HepG2 (cell line): ENCODE data around the gene PDZD2. TPM values are rescaled to one million over a fixed set of nuclear protein-coding genes. Genes with fewer than 3 reads are reported as not detected.

ENCODE experiments used
- ATAC-seq: fragments of 200-7000 bp; cut with Tn5 transposase; 3 replicates; pipeline ENCODE4 v1.9.1; 2020; ENCODE audit warnings: mild to moderate bottlenecking, moderate library complexity
- BruUV-seq: library from RNA; stranded (reverse); fragments of 400-500 nt; replicated peaks from 2 replicates; lab custom pipeline; 2021; lab: Mats Ljungman, UMichigan
- CTCF ChIA-PET: fragments of 300-600 bp; formaldehyde crosslinking; extraction: SDS; loops from one replicate; lab custom pipeline; 2021; ENCODE audit warnings: low total read pairs, inconsistent platforms, low intra/inter-chr PET ratio; lab: Yijun Ruan, JAX
- POLR2A ChIA-PET: fragments of 350-600 bp; sonication (Branson Sonifier 250); formaldehyde crosslinking; loops from one replicate; lab custom pipeline; 2020; ENCODE audit warnings: antibody characterized with exemption, inconsistent platforms; lab: Yijun Ruan, JAX
- DNase-seq: peaks from one replicate; pipeline ENCODE4 v3.0.0-alpha.2; 2015; ENCODE audit warnings: low spot score
- FAIRE-seq: peaks from 3 replicates; lab custom pipeline; 2011; peaks lifted over from hg19 to GRCh38; lab: Jason Lieb, UNC
- H2AFZ ChIP-seq: one replicate; pipeline ENCODE4 v1.6.1; 2011; ENCODE audit warnings: low read length, inconsistent platforms
- H3K27ac ChIP-seq: fragments of 300-600 bp; 3 replicates; pipeline ENCODE4 v1.8.0; 2011; ENCODE audit warnings: mixed run types, mild to moderate bottlenecking, mixed read lengths, low read length, inconsistent platforms; ENCODE audit not compliant: insufficient read depth; ENCODE audit errors: extremely low read length
- H3K27me3 ChIP-seq, 2 experiments: fragments of 200-600 bp in 1 of 2; 2 replicates in 1 of 2; 3 replicates in 1 of 2; pipeline versions ENCODE4 v1.6.0 to v1.8.0; 2011; ENCODE audit warnings: low read length in 2 of 2, mild to moderate bottlenecking in 2 of 2, moderate library complexity in 2 of 2, inconsistent platforms in 1 of 2; ENCODE audit not compliant: insufficient read depth in 2 of 2, control insufficient read depth in 1 of 2
- H3K36me3 ChIP-seq, 2 experiments: fragments of 200-600 bp in 1 of 2; replicated peaks in 1 of 2; 2 replicates in 1 of 2; 3 replicates in 1 of 2; pipeline versions ENCODE4 v1.5.1 to v1.8.0; 2011; ENCODE audit warnings: low read length in 2 of 2, inconsistent platforms in 1 of 2; ENCODE audit not compliant: insufficient read depth in 2 of 2, control insufficient read depth in 1 of 2
- H3K4me1 ChIP-seq: 2 replicates; pipeline ENCODE4 v1.5.1; 2012; ENCODE audit warnings: low read length, inconsistent platforms; ENCODE audit not compliant: insufficient read depth
- H3K4me2 ChIP-seq: 2 replicates; pipeline ENCODE4 v1.6.0; 2011; ENCODE audit warnings: low read depth, low read length, inconsistent platforms
- H3K4me3 ChIP-seq, 3 experiments: fragments of 200-600 bp in 1 of 3; sonication (generic), shearing (Covaris generic) in 1 of 3; replicated peaks in 1 of 3; 2 replicates each; pipeline ENCODE4 v1.5.1; 2011 to 2016; ENCODE audit warnings: low read length in 3 of 3, inconsistent platforms in 2 of 3, low read depth in 2 of 3, mild to moderate bottlenecking in 2 of 3, control low read depth in 1 of 3, mixed read lengths in 1 of 3; ENCODE audit not compliant: insufficient read depth in 1 of 3
- H3K79me2 ChIP-seq: one replicate; pipeline ENCODE4 v1.6.1; 2011; ENCODE audit warnings: low read length, inconsistent platforms; ENCODE audit not compliant: insufficient read depth
- H3K9ac ChIP-seq: 2 replicates; pipeline ENCODE4 v1.6.0; 2011; ENCODE audit warnings: mild to moderate bottlenecking, low read depth, low read length, inconsistent platforms; ENCODE audit not compliant: insufficient read depth
- H3K9me3 ChIP-seq: 2 replicates; pipeline ENCODE4 v1.5.1; 2012; ENCODE audit warnings: mild to moderate bottlenecking, low read length
- H4K20me1 ChIP-seq: 2 replicates; pipeline ENCODE4 v1.6.0; 2011; ENCODE audit warnings: inconsistent platforms, mild to moderate bottlenecking, low read length, moderate library complexity; ENCODE audit not compliant: insufficient read depth
- AKNA ChIP-seq: sonication (generic); formaldehyde crosslinking; IDR thresholded peaks from 2 replicates; pipeline ENCODE4 v1.4.0; 2020; ENCODE audit warnings: missing genetic modification reagents, borderline replicate concordance
- CENPBD1 ChIP-seq: sonication (generic); formaldehyde crosslinking; IDR thresholded peaks from 2 replicates; pipeline ENCODE4 v1.8.0; 2022; ENCODE audit warnings: missing genetic modification reagents, low read depth, mild to moderate bottlenecking, borderline replicate concordance
- DMAP1 ChIP-seq: IDR thresholded peaks from 2 replicates; pipeline ENCODE4 v1.6.1; 2016
- ETV5 ChIP-seq: IDR thresholded peaks from 2 replicates; pipeline ENCODE4 v1.6.1; 2018; ENCODE audit warnings: missing biosample characterization, missing genetic modification reagents, inconsistent platforms, borderline replicate concordance
- GLI4 ChIP-seq: sonication (generic); formaldehyde crosslinking; IDR thresholded peaks from 2 replicates; pipeline ENCODE4 v1.5.1; 2020; ENCODE audit warnings: missing genetic modification reagents, mild to moderate bottlenecking, moderate library complexity, borderline replicate concordance
- KLF6 ChIP-seq: IDR thresholded peaks from 2 replicates; pipeline ENCODE4 v1.8.0; 2016; ENCODE audit warnings: missing biosample characterization, missing genetic modification reagents
- SAFB2 ChIP-seq: sonication (generic); formaldehyde crosslinking; IDR thresholded peaks from 2 replicates; pipeline ENCODE4 v1.5.1; 2020; ENCODE audit warnings: missing genetic modification reagents, low read depth, mild to moderate bottlenecking, borderline replicate concordance
- SIN3A ChIP-seq: IDR thresholded peaks from 2 replicates; pipeline ENCODE4 v1.6.1; 2011; ENCODE audit warnings: low read depth, mild to moderate bottlenecking, control low read depth, low read length, borderline replicate concordance
- SMAD9 ChIP-seq: sonication (generic); formaldehyde crosslinking; IDR thresholded peaks from 2 replicates; pipeline ENCODE4 v1.5.1; 2020; ENCODE audit warnings: mild to moderate bottlenecking, missing genetic modification reagents
- TFE3 ChIP-seq: IDR thresholded peaks from 2 replicates; pipeline ENCODE4 v1.6.1; 2016
- ZMYM3 ChIP-seq: sonication (generic); formaldehyde crosslinking; IDR thresholded peaks from 2 replicates; pipeline ENCODE4 v1.5.1; 2020; ENCODE audit warnings: mild to moderate bottlenecking, missing genetic modification reagents
- ZNF530 ChIP-seq: sonication (generic); formaldehyde crosslinking; IDR thresholded peaks from 2 replicates; pipeline ENCODE4 v1.5.0; 2020; ENCODE audit warnings: low read depth, mild to moderate bottlenecking, missing genetic modification reagents
- ZSCAN21 ChIP-seq: sonication (generic); formaldehyde crosslinking; IDR thresholded peaks from 2 replicates; pipeline ENCODE4 v1.8.0; 2022; ENCODE audit warnings: mild to moderate bottlenecking, missing genetic modification reagents, moderate library complexity, borderline replicate concordance
- WGBS: methylation state at CpG from one replicate; pipeline ENCODE4 v1.1.6; 2017; ENCODE audit warnings: low lambda C conversion rate; 5-methylcytosine and 5-hydroxymethylcytosine counted together
- in situ Hi-C: cut with HindIII; loops from 2 replicates; pipeline ENCODE4 v1.10.0; 2017; ENCODE audit warnings: low pct_unique_long_range_greater_than_20kb; ENCODE audit not compliant: extremely low pct_ligation_motif_present
- intact Hi-C: fragments of 100-400 bp; cut with micrococcal nuclease; formaldehyde crosslinking; loops from one replicate; pipeline ENCODE4 v1.10.0; 2022; ENCODE audit not compliant: unreplicated experiment
- polyA plus RNA-seq, 8 experiments: library from polyadenylated mRNA; depleted of rRNA in 3 of 8; stranded (reverse) in 7 of 8; unstranded in 1 of 8; fragments of >200 nt; fragmentation: Illumina TruSeq in 4 of 8; extraction: Trizol in 4 of 8; gene quantifications; 2 replicates each; pipeline versions ENCODE4 v1.2.1 to v1.2.3, GENCODE V29; 2011 to 2016; ENCODE audit warnings: low read depth in 4 of 8, missing spikeins in 1 of 8, mixed read lengths in 1 of 8; ENCODE audit not compliant: insufficient read depth in 1 of 8
- total RNA-seq, 5 experiments: library from RNA; depleted of rRNA; stranded (reverse); fragments of >200 nt; fragmentation: Illumina TruSeq; extraction: Trizol; gene quantifications; 2 replicates each; pipeline ENCODE4 v1.2.3, GENCODE V29; 2016; ENCODE audit warnings: low read depth in 1 of 5
- TF ChIP-seq, protein P1 (sequence below): sonication (generic); formaldehyde crosslinking; IDR thresholded peaks from 2 replicates; pipeline ENCODE4 v1.4.0; 2020; ENCODE audit warnings: missing genetic modification reagents

The PDZD2 gene
- total and polyA plus RNA-seq, 2 of the 13 experiments (the other 11 are each of a cell fraction or from before 2014, with no cell fraction given) = 0.04 TPM; not detected in 1

DNA sequence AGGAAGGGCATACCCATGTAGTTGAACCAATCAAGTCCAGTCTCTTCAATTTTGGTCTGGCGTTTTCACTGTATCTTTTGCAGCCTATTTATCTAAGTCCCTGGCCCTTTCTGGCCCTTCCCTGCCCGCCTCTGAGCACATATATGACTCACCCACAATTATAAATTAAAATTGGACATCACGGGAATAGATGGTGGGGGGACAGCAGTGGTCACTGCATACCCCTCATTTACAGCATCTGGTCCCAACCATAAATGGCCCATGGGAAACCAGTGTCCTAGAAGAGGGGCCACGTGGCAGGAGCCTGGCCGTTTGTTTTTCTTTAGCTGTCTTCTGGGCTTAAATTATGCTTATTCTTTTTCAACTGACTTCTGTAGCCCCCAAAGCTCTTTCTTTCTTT lies 69.2 kb downstream of the PDZD2 start:
- CTCF ChIA-PET = no interaction called here
- no peak overlapping the region for H3K4me2 ChIP-seq
- H2AFZ ChIP-seq = no peak overlapping the region
- intact Hi-C loops (no loop called here), in situ Hi-C loops (no loop called here)
- H3K36me3 ChIP-seq = no peaks in the 10 kb centered on the region
- no peaks in the 10 kb centered on the region for H3K4me1 ChIP-seq
- POLR2A ChIA-PET = no interaction called here
- FAIRE-seq = no peak
- BruUV-seq = no TSS peak
- H3K27me3 ChIP-seq = peaks cover 0 to 6% of the 10 kb centered on the region in 2 experiments; a peak in 2 of 5 replicates
- no peak for DNase-seq
- 3% methylated on average over 5 of the region's 5 CpGs for WGBS
- no peak for ATAC-seq
- no peak overlapping the region for H3K4me3 ChIP-seq
- H3K79me2 ChIP-seq = no peaks in the 10 kb centered on the region
- H3K9ac ChIP-seq = no peak overlapping the region
- no peaks in the 10 kb centered on the region for H3K9me3 ChIP-seq
- no peak overlapping the region for H3K27ac ChIP-seq
- H4K20me1 ChIP-seq = no peaks in the 10 kb centered on the region
- no peak for TF ChIP-seq SAFB2 (CRISPR knock-in tag)
- no peak for TF ChIP-seq TFE3 (CRISPR knock-in tag)
- TF ChIP-seq AKNA (CRISPR knock-in tag) = no peak
- no peak for TF ChIP-seq DMAP1 (CRISPR knock-in tag)
- TF ChIP-seq, protein P1, sequence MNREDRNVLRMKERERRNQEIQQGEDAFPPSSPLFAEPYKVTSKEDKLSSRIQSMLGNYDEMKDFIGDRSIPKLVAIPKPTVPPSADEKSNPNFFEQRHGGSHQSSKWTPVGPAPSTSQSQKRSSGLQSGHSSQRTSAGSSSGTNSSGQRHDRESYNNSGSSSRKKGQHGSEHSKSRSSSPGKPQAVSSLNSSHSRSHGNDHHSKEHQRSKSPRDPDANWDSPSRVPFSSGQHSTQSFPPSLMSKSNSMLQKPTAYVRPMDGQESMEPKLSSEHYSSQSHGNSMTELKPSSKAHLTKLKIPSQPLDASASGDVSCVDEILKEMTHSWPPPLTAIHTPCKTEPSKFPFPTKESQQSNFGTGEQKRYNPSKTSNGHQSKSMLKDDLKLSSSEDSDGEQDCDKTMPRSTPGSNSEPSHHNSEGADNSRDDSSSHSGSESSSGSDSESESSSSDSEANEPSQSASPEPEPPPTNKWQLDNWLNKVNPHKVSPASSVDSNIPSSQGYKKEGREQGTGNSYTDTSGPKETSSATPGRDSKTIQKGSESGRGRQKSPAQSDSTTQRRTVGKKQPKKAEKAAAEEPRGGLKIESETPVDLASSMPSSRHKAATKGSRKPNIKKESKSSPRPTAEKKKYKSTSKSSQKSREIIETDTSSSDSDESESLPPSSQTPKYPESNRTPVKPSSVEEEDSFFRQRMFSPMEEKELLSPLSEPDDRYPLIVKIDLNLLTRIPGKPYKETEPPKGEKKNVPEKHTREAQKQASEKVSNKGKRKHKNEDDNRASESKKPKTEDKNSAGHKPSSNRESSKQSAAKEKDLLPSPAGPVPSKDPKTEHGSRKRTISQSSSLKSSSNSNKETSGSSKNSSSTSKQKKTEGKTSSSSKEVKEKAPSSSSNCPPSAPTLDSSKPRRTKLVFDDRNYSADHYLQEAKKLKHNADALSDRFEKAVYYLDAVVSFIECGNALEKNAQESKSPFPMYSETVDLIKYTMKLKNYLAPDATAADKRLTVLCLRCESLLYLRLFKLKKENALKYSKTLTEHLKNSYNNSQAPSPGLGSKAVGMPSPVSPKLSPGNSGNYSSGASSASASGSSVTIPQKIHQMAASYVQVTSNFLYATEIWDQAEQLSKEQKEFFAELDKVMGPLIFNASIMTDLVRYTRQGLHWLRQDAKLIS (CRISPR knock-in tag) = no peak
- TF ChIP-seq ZSCAN21 = no peak
- TF ChIP-seq SMAD9 = no peak
- no peak for TF ChIP-seq SIN3A
- no peak for TF ChIP-seq CENPBD1 (CRISPR knock-in tag)
- TF ChIP-seq KLF6 = no peak
- no peak for TF ChIP-seq ZMYM3 (CRISPR knock-in tag)
- TF ChIP-seq GLI4 (CRISPR knock-in tag) = no peak
- no peak for TF ChIP-seq ZNF530 (CRISPR knock-in tag)
- TF ChIP-seq ETV5 (CRISPR knock-in tag) = no peak
